HL-60 (cell line): ENCODE measurements around the gene PARN.

ENCODE experiments used
- CTCF ChIP-seq: IDR thresholded peaks from one replicate; pipeline ENCODE4 v1.5.1; 2011; ENCODE audit warnings: low read length, control low read depth, inconsistent platforms; ENCODE audit not compliant: insufficient read depth
- POLR2AphosphoS5 ChIP-seq: IDR thresholded peaks from 2 replicates; pipeline ENCODE4 v1.6.1; 2012; ENCODE audit warnings: low read depth

GRCh38 chr16:14531101-14531500, 99.0 kb downstream of the PARN start:
- TF ChIP-seq CTCF (no peak), POLR2AphosphoS5 (no peak)
